ENCODE data around the gene MGST3. TPM values are rescaled to one million over a fixed set of nuclear protein-coding genes. Genes with fewer than 3 reads are reported as not detected.
A peak's percentile ranks its signal among the peaks of the same experiment; 100 is the strongest.

The MGST3 gene
- total and polyA plus RNA-seq, 2 of the 13 experiments (the other 11 are each of a cell fraction or from before 2014, with no cell fraction given), result 59.7 to 61.2 TPM

- no peak overlapping the region for H3K27ac ChIP-seq (ENCODE audit: extremely low read length, insufficient read depth, low read length)
- H3K79me2 ChIP-seq (ENCODE audit: insufficient read depth, low read length), result peaks cover 3% of the 10 kb centered on the region
- no peak overlapping the region for H3K9ac ChIP-seq (ENCODE audit: insufficient read depth, low read depth, low read length)
- H4K20me1 ChIP-seq (ENCODE audit: insufficient read depth, low read length), result no peaks in the 10 kb centered on the region
- 97% methylated on average over 2 of the region's 2 CpGs for WGBS (ENCODE audit: low lambda C conversion rate)
- FAIRE-seq, result no peak
- H2AFZ ChIP-seq (ENCODE audit: low read length), result no peak overlapping the region
- CTCF ChIA-PET (ENCODE audit: low intra/inter-chr PET ratio, low total read pairs), result no interaction called here
- BruUV-seq (replicated peaks), result no TSS peak
- peaks cover 7% of the 10 kb centered on the region; the same call in 1 of the 2 replicates for H3K9me3 ChIP-seq (ENCODE audit: low read length)
- peaks cover 22% of the 10 kb centered on the region for H3K4me1 ChIP-seq (ENCODE audit: insufficient read depth, low read length)
- POLR2A ChIA-PET, result interaction anchor here (1.3 to 2.1 kb wide), 2 partner anchors 11 kb away, joined by 5 to 6 read pairs; partner anchors contain the start of gene ALDH9A1
- TF ChIP-seq U2AF2 (IDR thresholded peaks at IDR 0.05; ENCODE audit: low read depth, low read length) (no peak), ZNF737 (CRISPR knock-in tag; IDR thresholded peaks at IDR 0.05; ENCODE audit: borderline replicate concordance) (no peak)
- H3K36me3 ChIP-seq (replicated peaks in 1 of 2; ENCODE audit: control insufficient read depth in 1 of 2, insufficient read depth in 2 of 2, low read length in 2 of 2), result peaks cover 2 to 20% of the 10 kb centered on the region in 2 experiments
- no peak for DNase-seq (ENCODE audit: low spot score)
- H3K4me2 ChIP-seq (ENCODE audit: low read depth, low read length), result no peak overlapping the region
- no peak overlapping the region for H3K4me3 ChIP-seq (replicated peaks in 1 of 3; ENCODE audit: insufficient read depth in 1 of 3, low read depth in 2 of 3, low read length in 3 of 3)
- ATAC-seq, result no peak
- intact Hi-C loops (cut with micrococcal nuclease; ENCODE audit: unreplicated experiment), result no loop called here
- in situ Hi-C loops (cut with HindIII; ENCODE audit: extremely low pct_ligation_motif_present, low pct_unique_long_range_greater_than_20kb), result no loop called here
- H3K27me3 ChIP-seq (ENCODE audit: control insufficient read depth in 1 of 2, insufficient read depth in 2 of 2, low read length in 2 of 2), result no peaks in the 10 kb centered on the region
Observed at GRCh38 chr1:165686971-165687433, 56.0 kb downstream of the MGST3 start.

GRCh38 chr1:165688046-165688445 is 57.0 kb downstream of the MGST3 start:
- H3K9me3 ChIP-seq (ENCODE audit: low read length), result peaks cover 7% of the 10 kb centered on the region; the same call in 1 of the 2 replicates
- FAIRE-seq, result peak; percentile 49
- H3K79me2 ChIP-seq (ENCODE audit: insufficient read depth, low read length), result peaks cover 3% of the 10 kb centered on the region
- ChIA-PET POLR2A (interaction anchor here (1.3 kb wide), 1 partner anchor 10 kb away, joined by 6 read pairs; the partner anchor contains the start of gene ALDH9A1), CTCF (ENCODE audit: low intra/inter-chr PET ratio, low total read pairs) (no interaction called here)
- DNase-seq (ENCODE audit: low spot score), result peak; percentile 60
- ATAC-seq, result peak; percentile 86
- in situ Hi-C loops (cut with HindIII; ENCODE audit: extremely low pct_ligation_motif_present, low pct_unique_long_range_greater_than_20kb), result no loop called here
- 48% methylated on average over 5 of the region's 5 CpGs for WGBS (ENCODE audit: low lambda C conversion rate)
- peaks cover 0 to 10% of the 10 kb centered on the region in 2 experiments; a peak in 3 of 5 replicates for H3K36me3 ChIP-seq (replicated peaks in 1 of 2; ENCODE audit: control insufficient read depth in 1 of 2, insufficient read depth in 2 of 2, low read length in 2 of 2)
- intact Hi-C loops (cut with micrococcal nuclease; ENCODE audit: unreplicated experiment), result no loop called here
- H2AFZ ChIP-seq (ENCODE audit: low read length), result no peak overlapping the region
- H3K9ac ChIP-seq (ENCODE audit: insufficient read depth, low read depth, low read length), result no peak overlapping the region
- no peak overlapping the region for H3K27ac ChIP-seq (ENCODE audit: extremely low read length, insufficient read depth, low read length)
- peak overlapping the region; percentile 33; the same call in 1 of the 2 replicates for H3K4me2 ChIP-seq (ENCODE audit: low read depth, low read length)
- H4K20me1 ChIP-seq (ENCODE audit: insufficient read depth, low read length), result no peaks in the 10 kb centered on the region
- H3K4me3 ChIP-seq (replicated peaks in 1 of 3; ENCODE audit: insufficient read depth in 1 of 3, low read depth in 2 of 3, low read length in 3 of 3), result no peak overlapping the region
- no TSS peak for BruUV-seq (replicated peaks)
- peaks cover 22% of the 10 kb centered on the region for H3K4me1 ChIP-seq (ENCODE audit: insufficient read depth, low read length)
- no peaks in the 10 kb centered on the region for H3K27me3 ChIP-seq (ENCODE audit: control insufficient read depth in 1 of 2, insufficient read depth in 2 of 2, low read length in 2 of 2)
- TF ChIP-seq CREM (IDR thresholded peaks at IDR 0.05) (no peak), CREM (CRISPR knock-in tag; IDR thresholded peaks at IDR 0.05) (no peak), ARID5B (CRISPR knock-in tag; IDR thresholded peaks at IDR 0.05) (peak; percentile 22; the same call in 1 of the 2 replicates), ZFP90 (CRISPR knock-in tag; IDR thresholded peaks at IDR 0.05; ENCODE audit: borderline replicate concordance) (no peak), NR2F1 (CRISPR knock-in tag; IDR thresholded peaks at IDR 0.05) (peak; percentile 21 to 30; a peak in 2 of 4 replicates), MAF1 (CRISPR knock-in tag; IDR thresholded peaks at IDR 0.05; ENCODE audit: borderline replicate concordance) (no peak), MATR3 (CRISPR knock-in tag; IDR thresholded peaks at IDR 0.05) (no peak), GATAD2A (CRISPR knock-in tag; IDR thresholded peaks at IDR 0.05) (0 out of 2 replicates have a peak, but pooled peaks have one; percentile 29), MED13 (CRISPR knock-in tag; IDR thresholded peaks at IDR 0.05) (no peak), ETS1 (CRISPR knock-in tag; IDR thresholded peaks at IDR 0.05) (no peak), NBN (conservative IDR thresholded peaks at IDR 0.05) (no peak), ZBTB21 (CRISPR knock-in tag; IDR thresholded peaks at IDR 0.05) (no peak), ZNF790 (CRISPR knock-in tag; IDR thresholded peaks at IDR 0.05; ENCODE audit: borderline replicate concordance) (no peak)
